ENCODE measurements around the gene LTBP3.

The LTBP3 gene

GRCh38 chr11:65540290-65541092, 17.7 kb downstream of the LTBP3 start:
- Histone ChIP-seq H3K9ac (ENCODE audit: low read length in 2 of 2) (peak overlapping the region; percentile 57 to 66), H3K27me3 (ENCODE audit: control insufficient read depth in 1 of 2, insufficient read depth in 2 of 2, low read length in 2 of 2) (no peaks in the 10 kb centered on the region), H3K36me3 (ENCODE audit: control insufficient read depth in 2 of 2, insufficient read depth in 2 of 2, low read length in 2 of 2) (peaks cover 15% of the 10 kb centered on the region in 2 donors), H3K4me1 (ENCODE audit: control insufficient read depth, insufficient read depth, low read length) (peaks cover 27% of the 10 kb centered on the region), H3K9me3 (ENCODE audit: control insufficient read depth in 2 of 2, low read length in 2 of 2) (no peaks in the 10 kb centered on the region), H3K4me3 (ENCODE audit: low read length in 2 of 2) (peak overlapping the region; percentile 57 to 82), H3K27ac (ENCODE audit: low read length) (peak overlapping the region; percentile 86)

GRCh38 chr11:65539744-65540289, 18.3 kb downstream of the LTBP3 start:
- H3K4me3 ChIP-seq (ENCODE audit: low read length in 2 of 2): peak overlapping the region in 1 of 2 donors; percentile 82
- no peaks in the 10 kb centered on the region for H3K9me3 ChIP-seq (ENCODE audit: control insufficient read depth in 2 of 2, low read length in 2 of 2)
- peaks cover 15% of the 10 kb centered on the region in 2 donors for H3K36me3 ChIP-seq (ENCODE audit: control insufficient read depth in 2 of 2, insufficient read depth in 2 of 2, low read length in 2 of 2)
- H3K4me1 ChIP-seq (ENCODE audit: control insufficient read depth, insufficient read depth, low read length): peaks cover 27% of the 10 kb centered on the region
- no peaks in the 10 kb centered on the region for H3K27me3 ChIP-seq (ENCODE audit: control insufficient read depth in 1 of 2, insufficient read depth in 2 of 2, low read length in 2 of 2)
- H3K27ac ChIP-seq (ENCODE audit: low read length): peak overlapping the region; percentile 86
- H3K9ac ChIP-seq (ENCODE audit: low read length in 2 of 2): peak overlapping the region in 1 of 2 donors; percentile 54

- peak overlapping the region in 1 of 2 donors; percentile 82 for H3K4me3 ChIP-seq (ENCODE audit: low read length in 2 of 2)
- peaks cover 15% of the 10 kb centered on the region in 2 donors for H3K36me3 ChIP-seq (ENCODE audit: control insufficient read depth in 2 of 2, insufficient read depth in 2 of 2, low read length in 2 of 2)
- peak overlapping the region; percentile 86 for H3K27ac ChIP-seq (ENCODE audit: low read length)
- no peaks in the 10 kb centered on the region for H3K9me3 ChIP-seq (ENCODE audit: control insufficient read depth in 2 of 2, low read length in 2 of 2)
- H3K9ac ChIP-seq (ENCODE audit: low read length in 2 of 2): no peak overlapping the region
- no peaks in the 10 kb centered on the region for H3K27me3 ChIP-seq (ENCODE audit: control insufficient read depth in 1 of 2, insufficient read depth in 2 of 2, low read length in 2 of 2)
- H3K4me1 ChIP-seq (ENCODE audit: control insufficient read depth, insufficient read depth, low read length): peaks cover 29% of the 10 kb centered on the region
These were observed 19.0 kb downstream of the LTBP3 start for GRCh38 chr11:65538915-65539743.

- no peaks in the 10 kb centered on the region for H3K9me3 ChIP-seq (ENCODE audit: control insufficient read depth in 2 of 2, low read length in 2 of 2)
- H3K27me3 ChIP-seq (ENCODE audit: control insufficient read depth in 1 of 2, insufficient read depth in 2 of 2, low read length in 2 of 2): no peaks in the 10 kb centered on the region
- H3K27ac ChIP-seq (ENCODE audit: low read length): no peak overlapping the region
- H3K36me3 ChIP-seq (ENCODE audit: control insufficient read depth in 2 of 2, insufficient read depth in 2 of 2, low read length in 2 of 2): peaks cover 13 to 16% of the 10 kb centered on the region in 2 donors
- no peak overlapping the region for H3K9ac ChIP-seq (ENCODE audit: low read length in 2 of 2)
- H3K4me3 ChIP-seq (ENCODE audit: low read length in 2 of 2): no peak overlapping the region
- H3K4me1 ChIP-seq (ENCODE audit: control insufficient read depth, insufficient read depth, low read length): peaks cover 29% of the 10 kb centered on the region
These were observed 19.8 kb downstream of the LTBP3 start for GRCh38 chr11:65538232-65538914.

DNA sequence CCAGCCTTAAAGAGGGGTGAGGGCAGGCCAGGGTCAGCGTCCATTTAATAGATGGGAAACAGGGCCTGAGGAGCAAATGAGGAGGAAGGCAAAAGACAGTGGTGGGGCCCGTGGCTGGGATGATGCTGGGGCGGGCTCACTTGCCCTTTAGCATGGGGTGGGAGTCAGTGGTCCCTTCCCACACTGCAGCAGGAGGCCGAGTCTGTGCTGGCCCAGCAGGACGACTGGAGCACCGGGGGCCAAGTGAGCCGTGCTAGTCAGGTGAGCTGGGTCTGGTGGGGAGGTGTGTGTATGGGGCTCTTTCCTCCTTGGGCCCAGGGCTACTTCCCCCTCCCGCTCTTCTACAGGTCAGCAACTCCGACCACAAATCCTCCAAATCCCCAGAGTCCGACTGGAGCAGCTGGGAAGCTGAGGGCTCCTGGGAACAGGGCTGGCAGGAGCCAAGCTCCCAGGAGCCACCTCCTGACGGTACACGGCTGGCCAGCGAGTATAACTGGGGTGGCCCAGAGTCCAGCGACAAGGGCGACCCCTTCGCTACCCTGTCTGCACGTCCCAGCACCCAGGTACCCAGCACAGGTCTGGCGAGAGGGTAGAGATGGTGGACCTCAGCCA, 20.4 kb downstream of the LTBP3 start:
- peak overlapping the region; percentile 11 for H3K27ac ChIP-seq (ENCODE audit: low read length)
- peaks cover 29% of the 10 kb centered on the region for H3K4me1 ChIP-seq (ENCODE audit: control insufficient read depth, insufficient read depth, low read length)
- H3K36me3 ChIP-seq (ENCODE audit: control insufficient read depth in 2 of 2, insufficient read depth in 2 of 2, low read length in 2 of 2): peaks cover 10 to 21% of the 10 kb centered on the region in 2 donors

GRCh38 chr11:65537296-65537597, 20.9 kb downstream of the LTBP3 start:
- no peak overlapping the region for H3K4me3 ChIP-seq (ENCODE audit: low read length in 2 of 2)
- H3K4me1 ChIP-seq (ENCODE audit: control insufficient read depth, insufficient read depth, low read length): peaks cover 29% of the 10 kb centered on the region
- no peak overlapping the region for H3K9ac ChIP-seq (ENCODE audit: low read length in 2 of 2)
- no peaks in the 10 kb centered on the region for H3K9me3 ChIP-seq (ENCODE audit: control insufficient read depth in 2 of 2, low read length in 2 of 2)
- peak overlapping the region; percentile 11 for H3K27ac ChIP-seq (ENCODE audit: low read length)
- H3K27me3 ChIP-seq (ENCODE audit: control insufficient read depth in 1 of 2, insufficient read depth in 2 of 2, low read length in 2 of 2): no peaks in the 10 kb centered on the region
- peaks cover 13 to 23% of the 10 kb centered on the region in 2 donors for H3K36me3 ChIP-seq (ENCODE audit: control insufficient read depth in 2 of 2, insufficient read depth in 2 of 2, low read length in 2 of 2)

More for the DNA sequence above, 20.4 kb downstream of the LTBP3 start:
- Histone ChIP-seq H3K4me3 (ENCODE audit: low read length in 2 of 2) (no peak overlapping the region), H3K9me3 (ENCODE audit: control insufficient read depth in 2 of 2, low read length in 2 of 2) (no peaks in the 10 kb centered on the region), H3K9ac (ENCODE audit: low read length in 2 of 2) (no peak overlapping the region), H3K27me3 (ENCODE audit: control insufficient read depth in 1 of 2, insufficient read depth in 2 of 2, low read length in 2 of 2) (no peaks in the 10 kb centered on the region)

- Histone ChIP-seq H3K4me1 (ENCODE audit: control insufficient read depth, insufficient read depth, low read length) (peaks cover 25% of the 10 kb centered on the region), H3K36me3 (ENCODE audit: control insufficient read depth in 2 of 2, insufficient read depth in 2 of 2, low read length in 2 of 2) (peaks cover 15 to 26% of the 10 kb centered on the region in 2 donors), H3K4me3 (ENCODE audit: low read length in 2 of 2) (no peak overlapping the region), H3K27me3 (ENCODE audit: control insufficient read depth in 1 of 2, insufficient read depth in 2 of 2, low read length in 2 of 2) (no peaks in the 10 kb centered on the region), H3K27ac (ENCODE audit: low read length) (peak overlapping the region; percentile 11), H3K9ac (ENCODE audit: low read length in 2 of 2) (no peak overlapping the region), H3K9me3 (ENCODE audit: control insufficient read depth in 2 of 2, low read length in 2 of 2) (no peaks in the 10 kb centered on the region)
These were observed 21.5 kb downstream of the LTBP3 start for GRCh38 chr11:65536412-65537295.

DNA sequence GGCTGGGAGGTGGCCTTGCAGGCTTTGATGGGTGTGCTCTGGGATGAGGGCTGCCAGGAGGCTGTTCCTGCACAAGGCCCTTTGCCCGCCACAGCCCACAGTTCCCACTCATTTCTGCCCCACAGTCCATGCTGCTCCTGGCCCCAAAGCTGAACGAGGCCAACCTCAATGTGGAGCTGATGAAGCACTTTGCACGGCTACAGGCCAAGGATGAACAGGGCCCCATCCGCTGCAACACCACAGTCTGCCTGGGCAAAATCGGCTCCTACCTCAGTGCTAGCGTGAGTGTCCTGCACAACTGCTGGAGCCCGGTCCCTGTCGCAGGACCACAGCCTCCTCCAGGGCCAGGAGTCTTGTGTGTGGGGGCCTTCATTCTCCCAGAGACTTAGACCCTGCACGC, 23.1 kb downstream of the LTBP3 start:
- no peak overlapping the region for H3K27ac ChIP-seq (ENCODE audit: low read length)
- no peak overlapping the region for H3K9ac ChIP-seq (ENCODE audit: low read length in 2 of 2)
- peaks cover 29 to 41% of the 10 kb centered on the region in 2 donors for H3K36me3 ChIP-seq (ENCODE audit: control insufficient read depth in 2 of 2, insufficient read depth in 2 of 2, low read length in 2 of 2)
- no peak overlapping the region for H3K4me3 ChIP-seq (ENCODE audit: low read length in 2 of 2)
- no peaks in the 10 kb centered on the region for H3K27me3 ChIP-seq (ENCODE audit: control insufficient read depth in 1 of 2, insufficient read depth in 2 of 2, low read length in 2 of 2)
- H3K9me3 ChIP-seq (ENCODE audit: control insufficient read depth in 2 of 2, low read length in 2 of 2): no peaks in the 10 kb centered on the region
- H3K4me1 ChIP-seq (ENCODE audit: control insufficient read depth, insufficient read depth, low read length): peaks cover 10% of the 10 kb centered on the region

DNA sequence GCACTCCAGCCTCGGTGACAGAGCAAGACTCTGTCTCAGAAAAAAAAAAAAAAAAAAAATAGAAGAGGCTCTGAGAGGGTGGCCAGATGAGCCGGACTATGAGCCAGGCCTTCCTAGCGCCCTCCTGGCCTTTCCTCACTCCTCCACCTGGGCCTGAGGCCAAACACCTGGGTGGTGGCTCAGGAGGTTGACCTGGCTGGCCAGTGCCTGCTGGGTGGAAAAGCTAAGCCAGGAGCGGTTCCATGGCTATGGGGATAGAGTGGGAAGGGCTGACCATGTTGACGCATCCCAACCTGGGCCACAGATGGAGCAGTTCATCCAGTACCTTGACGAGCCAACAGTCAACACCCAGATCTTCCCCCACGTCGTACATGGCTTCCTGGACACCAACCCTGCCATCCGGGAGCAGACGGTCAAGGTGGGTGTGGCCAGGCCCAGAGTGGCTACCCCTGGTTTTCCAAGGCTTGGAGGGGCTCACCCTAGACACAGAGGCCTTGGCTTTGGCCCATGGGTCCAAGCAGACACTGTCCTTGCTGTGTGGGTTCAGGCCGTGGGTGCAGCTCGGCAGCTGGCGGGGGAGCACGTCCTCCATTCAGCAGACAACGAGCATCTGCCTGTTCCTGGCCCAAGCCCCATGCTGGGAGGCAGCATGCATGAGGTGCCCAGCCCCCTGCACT, 25.6 kb downstream of the LTBP3 start:
- Histone ChIP-seq H3K9ac (ENCODE audit: low read length in 2 of 2) (no peak overlapping the region), H3K4me3 (ENCODE audit: low read length in 2 of 2) (no peak overlapping the region), H3K36me3 (ENCODE audit: control insufficient read depth in 2 of 2, insufficient read depth in 2 of 2, low read length in 2 of 2) (peaks cover 30 to 54% of the 10 kb centered on the region in 2 donors), H3K4me1 (ENCODE audit: control insufficient read depth, insufficient read depth, low read length) (peaks cover 6% of the 10 kb centered on the region), H3K9me3 (ENCODE audit: control insufficient read depth in 2 of 2, low read length in 2 of 2) (no peaks in the 10 kb centered on the region), H3K27ac (ENCODE audit: low read length) (no peak overlapping the region), H3K27me3 (ENCODE audit: control insufficient read depth in 1 of 2, insufficient read depth in 2 of 2, low read length in 2 of 2) (no peaks in the 10 kb centered on the region)

Measured in stomach smooth muscle (tissue), 2 donors.